Endothelial cell of umbilical vein (primary cell): Measurements from ENCODE around the gene GRID2IP. TPM values are rescaled to one million over a fixed set of nuclear protein-coding genes. Genes with fewer than 3 reads are reported as not detected.

ENCODE experiments used
- BruUV-seq: library from RNA; stranded (reverse); fragments of 400-500 nt; replicated peaks from 2 replicates; lab custom pipeline; 2021; lab: Mats Ljungman, UMichigan
- CTCF ChIA-PET: fragments of 300-600, 350-600 bp; sonication (Branson Sonifier 250); formaldehyde crosslinking; loops from one replicate; lab custom pipeline; 2021; ENCODE audit warnings: antibody characterized with exemption, inconsistent platforms; lab: Charles Lee
- POLR2A ChIA-PET: fragments of 300-600, 350-600 bp; sonication (Branson Sonifier 250); formaldehyde crosslinking; loops from one replicate; lab custom pipeline; 2021; ENCODE audit warnings: antibody characterized with exemption, inconsistent platforms; lab: Charles Lee
- DNase-seq: peaks from one replicate; pipeline ENCODE4 v3.0.0-alpha.2; 2011; ENCODE audit warnings: low read depth, low spot score
- FAIRE-seq: peaks from 2 replicates; lab custom pipeline; 2011; peaks lifted over from hg19 to GRCh38; lab: Jason Lieb, UNC
- H2AFZ ChIP-seq: 2 replicates; pipeline ENCODE4 v1.6.0; 2012; ENCODE audit warnings: low read depth, low read length, control low read depth, inconsistent platforms
- H3K27ac ChIP-seq: 2 replicates; pipeline ENCODE4 v1.5.1; 2011; ENCODE audit warnings: low read depth, mild to moderate bottlenecking, control low read depth, low read length, moderate library complexity; ENCODE audit not compliant: insufficient read depth
- H3K27me3 ChIP-seq, 2 experiments: 2 replicates each; pipeline versions ENCODE4 v1.6.0 to v1.6.1; 2011; ENCODE audit warnings: low read length in 2 of 2, mixed read lengths in 1 of 2; ENCODE audit not compliant: control insufficient read depth in 2 of 2, insufficient read depth in 2 of 2
- H3K36me3 ChIP-seq, 2 experiments: 2 replicates in 1 of 2; 3 replicates in 1 of 2; pipeline ENCODE4 v1.5.1; 2011; ENCODE audit warnings: low read length in 2 of 2, mild to moderate bottlenecking in 1 of 2, moderate library complexity in 1 of 2; ENCODE audit not compliant: control insufficient read depth in 2 of 2, insufficient read depth in 2 of 2; ENCODE audit errors: extremely low read depth in 1 of 2
- H3K4me1 ChIP-seq: 3 replicates; pipeline ENCODE4 v1.5.1; 2011; ENCODE audit warnings: mild to moderate bottlenecking, low read length; ENCODE audit not compliant: control insufficient read depth, insufficient read depth; ENCODE audit errors: extremely low read depth
- H3K4me2 ChIP-seq: 2 replicates; pipeline ENCODE4 v1.6.1; 2011; ENCODE audit warnings: low read length, control low read depth, mixed read lengths; ENCODE audit not compliant: insufficient read depth
- H3K4me3 ChIP-seq, 3 experiments: fragments of 200-600 bp in 1 of 3; sonication (generic), shearing (Covaris generic) in 1 of 3; replicated peaks in 1 of 3; 2 replicates each; pipeline ENCODE4 v1.5.1; 2011 to 2016; ENCODE audit warnings: control low read depth in 3 of 3, low read length in 3 of 3, mild to moderate bottlenecking in 2 of 3, inconsistent platforms in 1 of 3, low read depth in 1 of 3, moderate library complexity in 1 of 3; ENCODE audit not compliant: insufficient read depth in 1 of 3
- H3K79me2 ChIP-seq: 2 replicates; pipeline ENCODE4 v1.6.0; 2012; ENCODE audit warnings: low read length, inconsistent platforms; ENCODE audit not compliant: control insufficient read depth, insufficient read depth
- H3K9ac ChIP-seq: replicated peaks from 2 replicates; pipeline ENCODE3; 2011; ENCODE audit warnings: low read length, control low read depth; ENCODE audit not compliant: insufficient read depth; ENCODE audit errors: extremely low read depth
- H3K9me1 ChIP-seq: replicated peaks from 3 replicates; pipeline ENCODE4 v1.6.0; 2011; ENCODE audit warnings: mild to moderate bottlenecking, low read length; ENCODE audit not compliant: control insufficient read depth, insufficient read depth; ENCODE audit errors: extremely low read depth
- H3K9me3 ChIP-seq: replicated peaks from 2 replicates; pipeline ENCODE4 v1.5.1; 2012; ENCODE audit warnings: low read length, inconsistent platforms; ENCODE audit not compliant: control insufficient read depth, insufficient read depth
- H4K20me1 ChIP-seq: replicated peaks from 2 replicates; pipeline ENCODE3; 2011; ENCODE audit warnings: mild to moderate bottlenecking, low read length; ENCODE audit not compliant: control insufficient read depth, insufficient read depth; ENCODE audit errors: extremely low read depth
- CTCF ChIP-seq, 2 donors: IDR thresholded peaks; 1 replicate in 1 of 2; 2 replicates in 1 of 2; pipeline ENCODE4 v1.5.1; 2011; ENCODE audit warnings: low read length in 2 of 2, mild to moderate bottlenecking in 2 of 2, moderate library complexity in 2 of 2, control low read depth in 1 of 2, inconsistent platforms in 1 of 2, low read depth in 1 of 2; ENCODE audit not compliant: insufficient read depth in 1 of 2; ENCODE audit errors: extremely low read depth in 1 of 2
- EZH2 ChIP-seq: IDR thresholded peaks from 2 replicates; pipeline ENCODE4 v1.6.1; 2012; ENCODE audit warnings: borderline replicate concordance, low read depth, mild to moderate bottlenecking, moderate library complexity, low read length, inconsistent platforms; ENCODE audit not compliant: severe bottlenecking
- FOS ChIP-seq: IDR thresholded peaks from 2 replicates; pipeline ENCODE4 v1.6.1; 2011; ENCODE audit warnings: mild to moderate bottlenecking, low read length, moderate library complexity, borderline replicate concordance; ENCODE audit not compliant: insufficient read depth
- GATA2 ChIP-seq: IDR thresholded peaks from 2 replicates; pipeline ENCODE4 v1.7.0; 2011; ENCODE audit warnings: low read depth, mild to moderate bottlenecking, moderate library complexity, mixed read lengths, low read length; ENCODE audit not compliant: insufficient read length, insufficient read depth
- JUN ChIP-seq: IDR thresholded peaks from 2 replicates; pipeline ENCODE4 v1.6.1; 2011; ENCODE audit warnings: borderline replicate concordance, low read depth; ENCODE audit not compliant: insufficient read length, insufficient read depth
- MAX ChIP-seq: IDR thresholded peaks from 2 replicates; pipeline ENCODE4 v1.6.1; 2011; ENCODE audit not compliant: insufficient read depth, insufficient read length
- MYC ChIP-seq: IDR thresholded peaks from one replicate; pipeline ENCODE4 v1.6.1; 2011; ENCODE audit warnings: mild to moderate bottlenecking, low read depth, low read length
- POLR2A ChIP-seq: IDR thresholded peaks from 2 replicates; pipeline ENCODE4 v1.6.1; 2012; ENCODE audit warnings: low read depth, mild to moderate bottlenecking, control low read depth, low read length
- POLR2AphosphoS5 ChIP-seq: IDR thresholded peaks from 2 replicates; pipeline ENCODE4 v1.6.1; 2012; ENCODE audit warnings: low read depth, mild to moderate bottlenecking, control low read depth, low read length, moderate library complexity; ENCODE audit not compliant: insufficient read depth
- dilution Hi-C: fragments of 300-500 bp; cut with MboI; formaldehyde crosslinking; loops from one replicate; pipeline ENCODE4 v1.15.0; 2019; ENCODE audit warnings: low sequenced_read_pairs; ENCODE audit not compliant: extremely low pct_ligation_motif_present
- intact Hi-C: fragments of 100-400 bp; cut with micrococcal nuclease; formaldehyde crosslinking; loops from one replicate; pipeline ENCODE4 v1.10.0; 2022
- polyA plus RNA-seq, 4 experiments: library from polyadenylated mRNA; depleted of rRNA in 3 of 4; stranded (reverse) in 3 of 4; unstranded in 1 of 4; fragments of >200 nt; gene quantifications; 2 replicates each; pipeline versions ENCODE4 v1.2.1 to v1.2.3, GENCODE V29; 2011 to 2012; ENCODE audit warnings: missing spikeins in 1 of 4
- total RNA-seq: library from RNA; stranded (reverse); gene quantifications from 2 replicates; pipeline ENCODE4 v1.2.3, GENCODE V29; 2021

The GRID2IP gene
- total and polyA plus RNA-seq, 2 donors (not counting 3 experiments of a cell fraction or from before 2014, with no cell fraction given), result not detected

- H3K4me1 ChIP-seq, result peaks cover 10% of the 10 kb centered on the region
- BruUV-seq, result TSS peak; percentile 17
- ChIA-PET CTCF (interaction anchor here (0.7 to 1.0 kb wide), 4 partner anchors 9 to 19 kb away, joined by 3 to 4 read pairs (median 3); no protein-coding TSS in a partner anchor), POLR2A (interaction anchor here (0.7 kb wide), 1 partner anchor 121 kb away, joined by 8 read pairs; no protein-coding TSS in a partner anchor)
- no peaks in the 10 kb centered on the region for H3K9me3 ChIP-seq
- peak within 1 kb of the TSS; percentile 51 for H2AFZ ChIP-seq
- TF ChIP-seq EZH2 (no peak), MYC (no peak), POLR2A (peak; percentile 97), JUN (no peak), CTCF (IDR thresholded peaks at IDR 0.05; ENCODE audit: extremely low read depth in 1 of 2, insufficient read depth in 1 of 2, low read depth in 1 of 2, low read length in 2 of 2) (no peak), MAX (no peak), FOS (no peak), GATA2 (no peak), POLR2AphosphoS5 (peak; percentile 81)
- DNase-seq, result peak; percentile 95
- intact Hi-C loops, result no loop called here
- peak within 1 kb of the TSS; percentile 91 for H3K9ac ChIP-seq
- H3K4me3 ChIP-seq, result peak within 1 kb of the TSS; percentile 57 to 100 (median 76)
- H3K27ac ChIP-seq, result peak within 1 kb of the TSS; percentile 70
- dilution Hi-C loops, result no loop called here
- H3K79me2 ChIP-seq, result peaks cover 28% of the 10 kb centered on the region
- no peaks in the 10 kb centered on the region for H3K9me1 ChIP-seq
- H4K20me1 ChIP-seq, result no peaks in the 10 kb centered on the region
- peak; percentile 97 for FAIRE-seq
- H3K27me3 ChIP-seq, result no peaks in the 10 kb centered on the region
- peak within 1 kb of the TSS; percentile 43 for H3K4me2 ChIP-seq
- H3K36me3 ChIP-seq, result peaks cover 2 to 6% of the 10 kb centered on the region in 2 experiments
Measured at GRCh38 chr7:6447581-6448199, 103.6 kb downstream of the GRID2IP start, which contains the start of gene DAGLB. DAGLB (minus strand) TSS chr7:6447954; CDS start chr7:6447842, 112 bp downstream.

Other genes with a start within 250 kb of the GRID2IP start
- 16.7 and 17.1 TPM in 2 replicates for gene FAM220A, start 202.5 kb downstream of the GRID2IP start, total RNA-seq
- gene FAM220A, start 202.5 kb downstream of the GRID2IP start, polyA plus RNA-seq, result 10.0 and 12.0 TPM in 2 replicates
- 377 and 378 TPM in 2 replicates for gene RAC1, start 176.9 kb downstream of the GRID2IP start, total RNA-seq
- gene RAC1, start 176.9 kb downstream of the GRID2IP start, polyA plus RNA-seq, result 252 and 322 TPM in 2 replicates
- 26.1 and 28.2 TPM in 2 replicates for gene DAGLB, start 103.5 kb downstream of the GRID2IP start, total RNA-seq
- gene DAGLB, start 103.5 kb downstream of the GRID2IP start, polyA plus RNA-seq, result 31.6 and 48.2 TPM in 2 replicates
- gene KDELR2, start 67.3 kb downstream of the GRID2IP start, total RNA-seq, result 190 and 196 TPM in 2 replicates
- gene KDELR2, start 67.3 kb downstream of the GRID2IP start, polyA plus RNA-seq, result 191 and 199 TPM in 2 replicates
- 29.9 and 31.3 TPM in 2 replicates for gene ZDHHC4, start 26.0 kb upstream of the GRID2IP start, total RNA-seq
- gene ZDHHC4, start 26.0 kb upstream of the GRID2IP start, polyA plus RNA-seq, result 122 and 137 TPM in 2 replicates
- 31.5 and 35.7 TPM in 2 replicates for gene INTS15, start 38.6 kb upstream of the GRID2IP start, total RNA-seq
- 51.3 and 51.6 TPM in 2 replicates for gene INTS15, start 38.6 kb upstream of the GRID2IP start, polyA plus RNA-seq
- gene ZNF853, start 64.1 kb upstream of the GRID2IP start, total RNA-seq, result 0.21 and 0.58 TPM in 2 replicates
- gene ZNF853, start 64.1 kb upstream of the GRID2IP start, polyA plus RNA-seq, result 0.47 and 0.49 TPM in 2 replicates
- 21.2 and 23.8 TPM in 2 replicates for gene ZNF316, start 85.9 kb upstream of the GRID2IP start, total RNA-seq
- 7.7 and 9.5 TPM in 2 replicates for gene ZNF316, start 85.9 kb upstream of the GRID2IP start, polyA plus RNA-seq
- 13.4 TPM in 2 replicates for gene ZNF12, start 155.5 kb upstream of the GRID2IP start, total RNA-seq
- 5.0 and 5.3 TPM in 2 replicates for gene ZNF12, start 155.5 kb upstream of the GRID2IP start, polyA plus RNA-seq
- not detected in 2 replicates for gene RSPH10B2, start 202.6 kb upstream of the GRID2IP start, total RNA-seq
- not detected in 2 replicates for gene RSPH10B2, start 202.6 kb upstream of the GRID2IP start, polyA plus RNA-seq